HFFc6 (cell line): ENCODE data around the gene FRY. TPM values are rescaled to one million over a fixed set of nuclear protein-coding genes. Genes with fewer than 3 reads are reported as not detected.

Experiments
- DNase-seq: peaks from one replicate; pipeline ENCODE4 v3.0.0-alpha.2; 2018
- H3K27ac Mint-ChIP-seq: 2 replicates; pipeline ENCODE4 v1.8.0; 2020; ENCODE audit warnings: mild to moderate bottlenecking, mixed read lengths
- H3K27me3 Mint-ChIP-seq: 2 replicates; pipeline ENCODE4 v1.8.0; 2021; ENCODE audit warnings: mild to moderate bottlenecking, moderate library complexity, mixed read lengths; ENCODE audit not compliant: insufficient read depth
- H3K36me3 Mint-ChIP-seq: 2 replicates; pipeline ENCODE4 v1.8.0; 2021; ENCODE audit warnings: low read depth, mixed read lengths
- H3K4me1 Mint-ChIP-seq: 2 replicates; pipeline ENCODE4 v1.8.0; 2020; ENCODE audit warnings: low read depth, mixed read lengths
- H3K4me3 Mint-ChIP-seq: 2 replicates; pipeline ENCODE4 v1.8.0; 2020; ENCODE audit warnings: mild to moderate bottlenecking, moderate library complexity, mixed read lengths
- H3K9me3 Mint-ChIP-seq: 2 replicates; pipeline ENCODE4 v1.8.0; 2020; ENCODE audit warnings: mild to moderate bottlenecking, mixed read lengths
- CTCF ChIP-seq: fragments of 200-600 bp; sonication (generic); IDR thresholded peaks from 2 replicates; pipeline ENCODE4 v1.5.0; 2021; ENCODE audit warnings: antibody characterized with exemption, mild to moderate bottlenecking
- total RNA-seq, 6 experiments: library from RNA; stranded (reverse); fragmentation: NEBNext Ultra II Directional; extraction: Animal tissue kit (Norgen Biotek cat#: 25700); gene quantifications; 2 replicates in 1 of 6; 3 replicates in 5 of 6; pipeline ENCODE4 v1.2.3, GENCODE V29; 2021

FRY gene
- total RNA-seq, 6 experiments from 2014 or later: 12.3 to 19.2 (median 13.8) TPM

GRCh38 chr13:32205431-32206096, 174.0 kb downstream of the FRY start:
- H3K4me1 Mint-ChIP-seq: peaks cover 31% of the 10 kb centered on the region
- DNase-seq: no peak
- H3K4me3 Mint-ChIP-seq: no peak overlapping the region
- no peaks in the 10 kb centered on the region for H3K9me3 Mint-ChIP-seq
- no peak overlapping the region for H3K27ac Mint-ChIP-seq
- no peak for TF ChIP-seq CTCF
- peaks cover 1% of the 10 kb centered on the region; the same call in 1 of the 2 replicates for H3K27me3 Mint-ChIP-seq
- peaks cover 2% of the 10 kb centered on the region; the same call in 1 of the 2 replicates for H3K36me3 Mint-ChIP-seq

GRCh38 chr13:32206097-32206740, 174.6 kb downstream of the FRY start:
- DNase-seq: no peak
- H3K9me3 Mint-ChIP-seq: no peaks in the 10 kb centered on the region
- H3K36me3 Mint-ChIP-seq: peaks cover 8% of the 10 kb centered on the region; the same call in 1 of the 2 replicates
- peaks cover 33% of the 10 kb centered on the region for H3K4me1 Mint-ChIP-seq
- no peak overlapping the region for H3K4me3 Mint-ChIP-seq
- no peak overlapping the region for H3K27ac Mint-ChIP-seq
- no peak for TF ChIP-seq CTCF
- H3K27me3 Mint-ChIP-seq: peaks cover 1% of the 10 kb centered on the region; the same call in 1 of the 2 replicates

- Mint-ChIP-seq H3K4me1 (peaks cover 60% of the 10 kb centered on the region), H3K27ac (no peak overlapping the region), H3K36me3 (peaks cover 9% of the 10 kb centered on the region), H3K27me3 (peaks cover 1% of the 10 kb centered on the region; the same call in 1 of the 2 replicates), H3K9me3 (no peaks in the 10 kb centered on the region), H3K4me3 (no peak overlapping the region)
- no peak for DNase-seq
- no peak for TF ChIP-seq CTCF
These were observed 177.3 kb downstream of the FRY start for GRCh38 chr13:32208860-32209259.

- Mint-ChIP-seq H3K9me3 (no peaks in the 10 kb centered on the region), H3K27me3 (peaks cover 1% of the 10 kb centered on the region; the same call in 1 of the 2 replicates), H3K4me1 (peaks cover 68% of the 10 kb centered on the region), H3K4me3 (no peak overlapping the region), H3K36me3 (peaks cover 17% of the 10 kb centered on the region), H3K27ac (peak overlapping the region; percentile 27; the same call in 1 of the 2 replicates)
- no peak for TF ChIP-seq CTCF
- DNase-seq: peak; percentile 16
These were observed 178.1 kb downstream of the FRY start for GRCh38 chr13:32209652-32210051.

GRCh38 chr13:32210101-32210500, 178.5 kb downstream of the FRY start:
- H3K27ac Mint-ChIP-seq: no peak overlapping the region; the same call in 1 of the 2 replicates

More at GRCh38 chr13:32210101-32210500, 178.5 kb downstream of the FRY start:
- no peak overlapping the region for H3K4me3 Mint-ChIP-seq
- peaks cover 70% of the 10 kb centered on the region for H3K4me1 Mint-ChIP-seq
- peaks cover 1% of the 10 kb centered on the region; the same call in 1 of the 2 replicates for H3K27me3 Mint-ChIP-seq
- no peak for DNase-seq
- H3K9me3 Mint-ChIP-seq: no peaks in the 10 kb centered on the region
- no peak for TF ChIP-seq CTCF
- peaks cover 19% of the 10 kb centered on the region for H3K36me3 Mint-ChIP-seq
